Left ventricle myocardium inferior (tissue), 1 donor: ENCODE data around the gene SPECC1L. TPM values are rescaled to one million over a fixed set of nuclear protein-coding genes. Genes with fewer than 3 reads are reported as not detected.
A peak's percentile ranks its signal among the peaks of the same experiment; 100 is the strongest.

Experiments used
- DNase-seq: peaks from one replicate; pipeline ENCODE4 v3.0.0-alpha.2; 2020
- H3K27ac ChIP-seq: fragments of 200-600 bp; replicated peaks from 2 replicates; pipeline ENCODE4 v1.8.0; 2021
- H3K27me3 ChIP-seq: fragments of 200-600 bp; 2 replicates; pipeline ENCODE4 v1.8.0; 2021; ENCODE audit warnings: low read depth
- H3K36me3 ChIP-seq: fragments of 200-600 bp; 2 replicates; pipeline ENCODE4 v1.8.0; 2021
- H3K4me1 ChIP-seq: fragments of 200-600 bp; 2 replicates; pipeline ENCODE4 v1.8.0; 2021
- H3K4me3 ChIP-seq: fragments of 200-600 bp; 2 replicates; pipeline ENCODE4 v1.8.0; 2021; ENCODE audit warnings: mild to moderate bottlenecking, moderate library complexity
- H3K9me3 ChIP-seq: fragments of 200-600 bp; replicated peaks from 2 replicates; pipeline ENCODE4 v1.8.0; 2021
- intact Hi-C: fragments of 100-400 bp; cut with micrococcal nuclease; formaldehyde crosslinking; loops from one replicate; pipeline ENCODE4 v1.11.0; 2022
- total RNA-seq: library from RNA; stranded (reverse); fragmentation: NEBNext Ultra II Directional; extraction: Animal tissue kit (Norgen Biotek cat#: 25700); gene quantifications from one replicate; pipeline ENCODE4 v1.2.1, GENCODE V29; 2021
- TF ChIP-seq, protein P1 (sequence below): fragments of 200-600 bp; IDR thresholded peaks from 2 replicates; pipeline ENCODE4 v1.8.0; 2021; ENCODE audit warnings: antibody characterized with exemption, mild to moderate bottlenecking, borderline replicate concordance
- donor health status: DM: no; HTN: yes; CAD: no; lungs with severe emphysema.

Gene SPECC1L
- total RNA-seq, 1 donor from 2014 or later: 51.9 TPM

DNA sequence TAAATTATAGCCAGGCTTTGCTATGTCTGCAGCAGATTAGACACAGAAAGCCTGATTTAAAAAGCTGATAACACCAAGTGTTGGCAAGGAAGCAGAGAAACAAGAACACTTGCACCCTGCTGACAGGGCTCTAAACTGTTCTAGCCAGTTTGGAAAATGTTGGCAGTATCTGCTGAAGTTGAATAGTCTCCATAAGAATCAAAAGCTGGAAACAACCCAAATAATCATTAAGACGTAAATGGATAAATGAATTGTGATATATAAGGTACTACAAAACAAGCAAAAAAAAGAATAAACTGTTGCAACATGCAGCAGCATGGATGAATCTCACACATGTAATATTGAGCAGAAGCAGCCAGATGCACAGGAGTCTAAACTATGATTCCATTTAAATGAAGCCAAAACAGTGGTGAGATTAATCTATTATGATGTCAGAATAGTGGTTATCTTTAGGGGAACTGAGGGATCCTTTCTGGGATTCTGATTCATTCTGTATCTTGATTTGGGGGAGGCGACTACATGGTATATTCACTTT is 116.4 kb downstream of the SPECC1L start:
- DNase-seq: no peak
- Histone ChIP-seq H3K36me3 (no peaks in the 10 kb centered on the region), H3K27ac (peak overlapping the region; percentile 12), H3K4me1 (peaks cover 41% of the 10 kb centered on the region), H3K9me3 (no peaks in the 10 kb centered on the region), H3K4me3 (no peak overlapping the region), H3K27me3 (no peaks in the 10 kb centered on the region)
- intact Hi-C loops: no loop called here
- TF ChIP-seq, protein P1, sequence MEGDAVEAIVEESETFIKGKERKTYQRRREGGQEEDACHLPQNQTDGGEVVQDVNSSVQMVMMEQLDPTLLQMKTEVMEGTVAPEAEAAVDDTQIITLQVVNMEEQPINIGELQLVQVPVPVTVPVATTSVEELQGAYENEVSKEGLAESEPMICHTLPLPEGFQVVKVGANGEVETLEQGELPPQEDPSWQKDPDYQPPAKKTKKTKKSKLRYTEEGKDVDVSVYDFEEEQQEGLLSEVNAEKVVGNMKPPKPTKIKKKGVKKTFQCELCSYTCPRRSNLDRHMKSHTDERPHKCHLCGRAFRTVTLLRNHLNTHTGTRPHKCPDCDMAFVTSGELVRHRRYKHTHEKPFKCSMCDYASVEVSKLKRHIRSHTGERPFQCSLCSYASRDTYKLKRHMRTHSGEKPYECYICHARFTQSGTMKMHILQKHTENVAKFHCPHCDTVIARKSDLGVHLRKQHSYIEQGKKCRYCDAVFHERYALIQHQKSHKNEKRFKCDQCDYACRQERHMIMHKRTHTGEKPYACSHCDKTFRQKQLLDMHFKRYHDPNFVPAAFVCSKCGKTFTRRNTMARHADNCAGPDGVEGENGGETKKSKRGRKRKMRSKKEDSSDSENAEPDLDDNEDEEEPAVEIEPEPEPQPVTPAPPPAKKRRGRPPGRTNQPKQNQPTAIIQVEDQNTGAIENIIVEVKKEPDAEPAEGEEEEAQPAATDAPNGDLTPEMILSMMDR: no peak

DNA sequence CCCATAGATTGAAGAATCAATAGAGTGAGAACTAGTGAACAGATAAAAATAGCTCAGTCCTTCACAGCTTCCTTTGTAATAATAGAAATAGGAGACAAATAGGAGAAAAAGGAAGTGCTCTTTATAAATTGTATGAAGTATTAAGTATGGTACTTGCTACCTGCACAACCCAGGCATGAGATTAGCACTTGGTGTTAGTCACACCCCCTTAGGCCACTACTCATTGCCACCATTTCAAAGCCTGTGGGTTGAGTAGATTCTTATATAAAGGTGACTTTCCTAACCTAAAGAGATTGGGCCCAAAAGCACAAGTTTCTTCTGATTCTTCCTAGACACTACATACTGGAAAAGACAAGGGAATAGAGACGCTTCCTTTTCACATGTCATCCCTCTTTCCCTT is 119.0 kb downstream of the SPECC1L start:
- H3K27ac ChIP-seq: peak overlapping the region; percentile 85
- no peaks in the 10 kb centered on the region for H3K27me3 ChIP-seq
- TF ChIP-seq, protein P1: no peak
- intact Hi-C loops: no loop called here
- H3K36me3 ChIP-seq: no peaks in the 10 kb centered on the region
- no peak overlapping the region for H3K4me3 ChIP-seq
- peaks cover 68% of the 10 kb centered on the region for H3K4me1 ChIP-seq
- DNase-seq: no peak
- H3K9me3 ChIP-seq: no peaks in the 10 kb centered on the region

DNA sequence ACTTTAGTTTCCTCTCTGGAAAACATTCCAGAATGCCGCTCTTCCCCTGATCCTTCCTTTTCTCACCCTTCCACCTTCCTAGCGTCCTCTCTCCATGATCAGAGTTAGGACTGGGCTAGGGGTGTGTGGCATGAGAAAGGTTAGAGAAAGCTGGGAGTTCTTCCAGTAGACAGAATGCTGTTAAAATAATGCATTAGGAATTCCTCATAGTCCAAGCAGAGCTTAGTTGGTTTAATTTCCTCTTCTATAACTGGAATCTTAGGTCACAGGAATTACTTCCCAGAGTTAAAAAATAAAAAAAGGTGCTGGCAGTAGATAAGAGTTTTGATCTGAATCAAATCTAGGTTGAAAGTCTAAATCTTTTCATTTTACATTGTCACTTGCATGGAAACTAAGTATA is 119.5 kb downstream of the SPECC1L start:
- DNase-seq: no peak
- peak overlapping the region; percentile 85 for H3K27ac ChIP-seq
- peaks cover 73% of the 10 kb centered on the region for H3K4me1 ChIP-seq
- H3K9me3 ChIP-seq: no peaks in the 10 kb centered on the region
- TF ChIP-seq, protein P1: no peak
- intact Hi-C loops: no loop called here
- H3K36me3 ChIP-seq: no peaks in the 10 kb centered on the region
- H3K4me3 ChIP-seq: no peak overlapping the region
- no peaks in the 10 kb centered on the region for H3K27me3 ChIP-seq

DNA sequence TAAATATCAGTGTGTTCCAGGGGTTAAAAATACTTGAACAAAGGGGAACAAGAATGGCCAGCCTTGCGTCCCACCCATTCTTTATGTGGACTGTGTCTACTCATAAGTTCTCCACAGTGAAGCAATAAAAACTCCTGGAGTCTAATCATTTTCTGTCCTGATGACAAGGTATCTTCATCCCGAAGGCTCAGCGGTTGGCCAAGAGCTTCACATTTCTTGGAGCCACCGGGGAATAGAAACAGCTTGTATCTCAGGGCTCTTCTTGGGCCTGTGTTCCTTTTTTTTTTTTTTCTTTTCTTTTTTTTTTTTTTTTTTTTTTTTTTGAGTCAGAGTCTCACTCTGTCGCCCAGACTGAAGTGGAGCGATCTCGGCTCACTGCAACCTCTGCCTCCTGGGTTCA is 119.9 kb downstream of the SPECC1L start:
- TF ChIP-seq, protein P1: no peak
- intact Hi-C loops: no loop called here
- peaks cover 74% of the 10 kb centered on the region for H3K4me1 ChIP-seq
- no peaks in the 10 kb centered on the region for H3K9me3 ChIP-seq
- H3K4me3 ChIP-seq: no peak overlapping the region
- DNase-seq: no peak
- no peaks in the 10 kb centered on the region for H3K36me3 ChIP-seq
- peak overlapping the region; percentile 85 for H3K27ac ChIP-seq
- H3K27me3 ChIP-seq: no peaks in the 10 kb centered on the region

DNA sequence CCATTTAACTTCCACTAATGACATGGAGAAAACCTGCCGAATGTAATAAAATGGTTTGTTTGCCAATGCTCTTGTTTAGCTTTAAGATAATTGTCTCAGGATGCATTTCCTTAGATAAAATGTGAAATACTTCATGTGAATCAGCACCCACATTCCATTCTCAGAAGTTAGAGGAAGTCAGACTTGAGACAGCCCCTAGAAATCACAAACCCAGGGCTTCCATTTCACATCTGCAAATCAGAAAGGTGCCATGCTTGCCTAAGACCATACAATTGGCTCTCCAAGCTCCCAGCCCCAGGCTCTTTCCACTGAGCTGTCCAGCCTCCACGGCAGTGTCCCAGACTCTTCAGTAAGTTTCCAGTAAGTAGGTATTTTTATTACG is 121.2 kb downstream of the SPECC1L start:
- TF ChIP-seq, protein P1: no peak
- no peak overlapping the region for H3K4me3 ChIP-seq
- H3K36me3 ChIP-seq: peaks cover 12% of the 10 kb centered on the region
- H3K9me3 ChIP-seq: no peaks in the 10 kb centered on the region
- DNase-seq: no peak
- H3K4me1 ChIP-seq: peaks cover 76% of the 10 kb centered on the region
- no peaks in the 10 kb centered on the region for H3K27me3 ChIP-seq
- peak overlapping the region; percentile 85 for H3K27ac ChIP-seq
- intact Hi-C loops: no loop called here
